Fibroblast of skin of left biceps (primary cell): Measurements from ENCODE around the gene ZNF711.
A peak's percentile ranks its signal among the peaks of the same experiment; 100 is the strongest.
"Not testable (repeated sequence)": the region's sequence is repeated elsewhere in the genome, so short reads cannot be mapped to it uniquely, and the experiment has no call there.

Source experiments
- DNase-seq, 2 experiments: peaks; one replicate each; pipeline ENCODE4 v3.0.0-alpha.2; 2013; ENCODE audit warnings: low read depth in 2 of 2

ZNF711 gene

DNA sequence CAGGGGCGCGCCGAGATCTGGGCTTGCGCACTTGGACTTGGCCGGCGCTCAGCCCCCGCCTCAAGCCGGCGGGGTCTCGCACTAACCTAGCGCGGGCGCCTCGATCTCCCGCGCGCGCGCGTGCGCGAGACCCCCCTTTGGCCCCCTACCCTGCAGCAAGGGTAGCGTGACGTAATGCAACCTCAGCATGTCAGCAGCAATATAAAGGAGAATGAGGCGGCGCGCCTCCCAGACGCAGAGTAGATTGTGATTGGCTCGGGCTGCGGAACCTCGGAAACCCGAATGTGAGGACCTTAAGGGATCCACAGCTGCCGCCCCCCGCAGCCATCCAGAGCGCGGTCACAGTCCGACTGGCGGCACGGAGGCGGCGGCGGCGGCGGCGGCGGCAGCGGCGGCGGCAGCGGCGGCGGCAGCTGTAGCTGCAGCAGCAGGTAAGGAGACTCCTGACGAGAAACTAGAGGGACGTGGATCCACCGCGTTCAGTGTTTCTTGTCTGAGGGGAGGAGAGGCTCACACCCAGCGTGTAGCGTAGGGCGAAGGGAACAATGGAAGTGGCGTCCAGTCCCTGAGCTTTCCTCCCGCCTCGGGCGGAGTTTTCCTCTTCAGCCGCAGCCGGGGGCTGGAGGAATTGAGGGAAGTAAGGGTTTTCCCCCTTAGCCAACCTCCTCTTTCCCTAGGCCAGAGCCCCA lies at the start of gene ZNF711, which contains the start of gene SATL1:
TSS of gene ZNF711 (plus strand) at position 231 of the 689 bp plus-strand sequence. CDS start 3,582 bp downstream, outside the sequence.
TSS of gene SATL1 (minus strand) at position 19 of the 689 bp plus-strand sequence. CDS start 134,811 bp downstream, outside the sequence.
- peak; percentile 38 to 45 for DNase-seq

DNA sequence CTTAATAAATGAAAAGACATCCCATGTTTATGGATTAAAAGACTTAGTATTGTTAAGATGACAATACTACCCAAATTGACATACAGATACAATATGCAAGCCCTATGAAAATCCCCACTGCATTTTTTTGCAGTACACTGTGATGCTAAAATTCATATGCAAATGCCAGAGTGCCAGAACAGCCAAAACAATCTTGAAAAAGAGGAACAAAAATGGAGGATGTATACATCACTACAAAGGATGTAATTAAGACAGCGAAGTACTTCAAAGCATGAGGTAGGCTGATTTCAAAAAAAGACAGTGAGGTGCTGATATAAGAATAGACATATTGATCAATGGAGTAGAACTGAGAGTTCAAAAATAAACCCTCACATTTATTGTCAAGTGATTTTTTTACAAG lies 47.5 kb upstream of the ZNF711 start:
- DNase-seq = no peak

DNA sequence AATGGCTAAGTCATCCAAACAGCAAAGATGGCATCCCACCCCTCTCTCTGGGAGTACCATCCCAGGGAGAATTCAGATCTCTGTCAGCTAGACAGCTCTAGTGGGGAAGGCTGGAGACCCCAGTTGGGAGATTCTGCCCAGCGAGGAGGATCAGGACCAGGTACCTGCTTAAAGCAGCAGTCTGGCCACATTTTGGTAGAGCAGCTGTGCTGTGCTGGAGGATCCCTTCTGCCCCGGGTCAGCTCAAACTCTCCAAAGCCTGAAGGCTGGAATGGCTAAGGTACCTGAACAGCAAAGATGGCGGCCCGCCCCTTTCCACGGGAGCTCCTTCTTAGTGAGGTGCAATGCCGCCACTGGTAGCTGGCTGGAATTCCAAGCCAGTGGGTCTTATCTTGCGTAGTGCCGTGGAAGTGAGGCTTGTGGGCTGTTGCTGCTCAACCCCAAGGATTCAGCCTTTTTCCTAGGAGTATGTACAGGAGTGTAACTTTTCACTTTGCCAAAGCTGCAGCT lies 40.3 kb upstream of the ZNF711 start:
- DNase-seq = no peak

DNA sequence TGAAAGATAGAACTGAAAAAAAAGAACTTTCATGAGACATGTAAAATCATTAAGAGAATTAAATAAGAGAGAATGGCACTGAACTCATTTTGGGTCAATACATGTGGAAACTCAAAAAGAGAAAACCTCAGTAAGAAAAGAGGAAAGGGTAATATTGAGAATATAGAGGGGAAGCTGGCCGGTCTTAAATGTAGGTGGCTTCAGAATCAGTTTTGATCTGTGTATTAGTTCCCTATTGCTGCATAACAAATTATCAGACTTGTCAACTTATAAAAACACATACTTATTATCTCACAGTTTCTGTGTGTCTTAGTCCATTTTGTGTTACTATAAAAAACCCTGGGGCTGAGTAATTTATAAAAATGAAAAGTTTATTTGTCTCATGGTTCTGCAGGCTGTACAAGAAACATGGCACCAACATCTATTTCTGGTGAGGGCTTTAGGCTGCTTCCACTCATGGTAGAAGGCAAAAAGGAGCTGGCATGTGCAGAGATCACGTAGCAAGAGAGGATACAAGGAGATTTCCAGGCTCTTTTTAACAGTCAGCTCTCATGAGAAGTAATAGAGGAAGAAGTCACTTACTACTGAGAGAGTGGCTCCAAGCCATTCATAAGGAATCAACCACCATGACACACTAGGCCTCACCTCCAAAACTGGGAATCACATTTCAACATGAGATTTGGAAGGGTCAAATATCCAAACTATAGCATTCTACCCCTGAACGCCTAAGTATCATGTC lies 29.8 kb upstream of the ZNF711 start:
- DNase-seq = no peak

DNA sequence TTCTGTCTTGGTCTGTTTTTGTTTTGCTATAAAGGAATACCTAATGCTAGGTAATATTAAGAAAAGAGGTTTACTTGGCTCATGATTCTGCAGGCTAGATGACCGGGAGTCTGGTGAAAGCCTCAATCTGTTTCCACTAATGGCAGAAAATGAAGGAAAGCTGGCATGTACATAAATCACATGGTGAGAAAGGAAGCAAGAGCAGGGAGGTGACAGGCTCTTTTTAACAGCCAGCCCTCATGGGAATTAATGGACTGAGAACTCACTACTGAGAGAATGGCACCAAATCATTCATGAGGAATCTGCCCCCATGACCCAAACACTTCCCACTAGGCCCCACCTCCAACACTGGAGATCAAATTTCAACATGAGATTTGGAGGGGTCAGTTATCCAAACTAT lies 27.8 kb upstream of the ZNF711 start:
- no peak for DNase-seq

DNA sequence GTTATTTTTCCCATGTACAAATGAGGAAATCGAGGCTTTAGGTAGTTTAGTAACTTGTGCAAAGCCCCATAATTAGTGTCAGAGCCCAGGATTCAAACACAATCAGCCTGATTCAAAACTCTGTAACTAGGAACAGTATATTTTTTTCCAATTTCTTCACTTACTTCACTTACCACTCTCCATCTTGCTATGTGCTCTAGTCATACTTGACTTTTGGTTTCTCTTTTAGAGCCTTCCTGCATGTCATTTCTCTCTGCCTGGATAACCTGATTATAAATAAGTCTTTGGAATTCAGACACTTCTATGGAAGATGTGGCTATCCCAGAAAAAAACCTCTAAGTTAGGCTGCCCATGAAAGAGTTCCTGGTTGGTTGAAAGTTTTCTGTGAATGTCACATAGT lies 22.4 kb upstream of the ZNF711 start:
- no peak for DNase-seq

DNA sequence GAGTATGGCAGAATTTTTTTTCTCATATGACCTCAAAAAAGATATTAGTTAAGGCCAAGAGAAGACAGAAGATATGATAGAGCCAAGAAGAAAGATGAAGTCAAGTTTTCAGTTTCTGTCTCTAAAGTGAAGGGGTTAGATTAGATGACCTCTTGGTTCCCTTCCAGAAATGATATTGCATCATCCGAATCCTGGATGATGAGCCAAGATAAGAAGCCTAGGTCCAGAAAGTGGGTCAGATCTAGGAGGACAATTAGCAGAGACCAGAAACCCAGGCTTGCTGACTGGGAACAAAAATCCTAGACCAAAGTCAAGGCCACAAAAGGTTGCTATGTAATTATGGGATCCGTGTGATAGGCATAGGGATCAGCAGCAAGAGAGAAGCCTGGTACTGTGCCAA lies 20.4 kb upstream of the ZNF711 start:
- DNase-seq = no peak

DNA sequence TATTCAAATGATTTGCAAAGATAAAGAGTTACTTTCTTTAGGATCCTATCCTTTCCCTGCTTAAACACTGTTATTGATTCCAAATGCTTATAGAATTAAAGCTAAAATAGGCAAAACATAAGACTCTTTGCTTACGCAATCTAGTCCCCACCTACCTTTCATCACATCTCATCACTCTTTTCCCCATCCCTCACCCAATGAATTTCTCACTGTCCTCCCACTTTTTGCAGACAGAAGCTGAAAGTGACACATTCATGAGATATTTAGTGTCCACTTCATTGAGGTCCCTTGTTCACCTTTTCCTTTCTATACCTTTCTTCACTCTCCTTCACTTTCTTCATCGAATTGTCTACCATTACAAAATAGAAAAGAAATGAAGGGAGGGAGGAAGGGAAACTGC lies 636 bp upstream of the ZNF711 start:
- no peak for DNase-seq

DNA sequence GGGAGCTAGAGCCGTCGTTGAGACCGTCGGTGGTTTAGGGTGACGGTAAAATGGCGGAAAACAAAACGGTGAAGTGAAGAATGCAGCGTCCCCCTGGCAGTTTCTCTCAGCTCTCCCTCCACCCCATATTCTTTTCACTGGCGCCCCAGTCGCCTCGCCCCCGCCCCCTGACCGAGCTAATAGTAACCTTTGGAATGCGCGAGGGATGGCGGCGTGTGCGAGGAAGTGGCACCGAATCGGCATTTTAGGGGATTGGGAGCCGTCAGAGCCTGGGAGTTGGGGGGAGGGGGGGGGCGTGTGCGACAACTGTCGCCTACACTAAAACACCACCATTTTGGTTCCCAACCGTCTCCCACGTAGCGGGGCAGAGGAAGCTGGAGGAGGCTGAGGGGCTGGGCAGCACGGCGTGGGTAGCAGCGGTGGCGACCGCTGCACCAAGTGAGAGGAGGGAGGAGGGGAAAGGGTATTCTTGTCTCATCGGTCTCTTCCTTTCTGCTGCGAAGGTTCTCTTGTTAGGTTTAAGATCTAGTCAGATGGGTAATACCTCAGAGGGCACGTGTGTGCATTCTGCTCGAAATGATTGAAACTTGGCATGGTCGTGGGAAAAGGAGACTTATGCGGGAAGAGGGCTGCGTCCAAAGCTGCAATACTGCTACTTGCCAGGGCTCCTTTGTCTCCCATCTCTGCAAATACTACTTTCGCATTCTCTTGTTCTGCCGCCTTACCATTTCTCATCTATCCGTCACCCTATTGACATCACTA lies 840 bp downstream of the ZNF711 start:
- no peak for DNase-seq

DNA sequence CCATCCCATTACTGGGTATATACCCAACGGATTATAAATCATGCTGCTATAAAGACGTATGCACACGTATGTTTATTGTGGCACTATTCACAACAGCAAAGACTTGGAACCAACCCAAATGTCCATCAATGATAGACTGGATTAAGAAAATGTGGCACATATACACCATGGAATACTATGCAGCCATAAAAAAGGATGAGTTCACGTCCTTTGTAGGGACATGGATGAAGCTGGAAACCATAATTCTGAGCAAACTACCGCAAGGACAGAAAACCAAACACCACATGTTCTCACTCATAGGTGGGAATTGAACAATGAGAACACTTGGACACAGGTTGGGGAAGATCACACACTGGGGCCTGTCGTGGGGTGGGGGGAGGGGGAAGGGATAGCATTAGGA lies 41.5 kb downstream of the ZNF711 start:
- DNase-seq = not testable (repeated sequence)

DNA sequence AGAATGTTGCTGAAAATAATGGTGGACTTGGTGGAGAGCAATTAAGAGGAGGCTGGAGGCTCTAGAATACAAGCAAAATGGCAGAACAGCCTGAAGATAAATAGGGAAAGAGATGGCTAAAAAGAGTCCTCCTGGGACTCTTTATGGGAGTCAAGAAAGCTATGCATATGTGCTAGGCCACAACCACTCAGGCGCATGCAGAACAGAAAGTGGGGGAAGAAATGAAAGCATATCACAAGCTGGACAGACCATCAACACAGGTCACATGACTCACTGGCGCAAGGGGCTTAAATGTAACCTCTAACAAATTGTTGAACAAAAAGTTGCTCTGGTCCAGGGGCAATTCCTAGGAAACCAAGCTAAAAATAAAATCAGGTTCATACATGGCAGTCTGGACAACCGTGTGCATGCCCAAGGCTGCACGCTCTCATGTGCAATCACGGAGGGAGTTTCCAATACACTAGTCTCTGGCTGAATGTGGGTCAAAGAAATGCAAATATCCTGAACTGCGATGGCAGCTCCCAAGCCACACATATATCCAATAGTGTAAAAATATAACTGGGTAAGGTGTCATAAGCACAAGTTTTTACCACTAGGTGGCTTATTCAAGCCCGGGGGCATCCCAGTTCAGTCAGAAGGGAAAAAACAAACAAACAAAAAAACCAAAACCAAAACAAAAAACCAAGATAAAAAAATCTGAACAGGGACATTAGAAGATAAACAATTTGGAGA lies 45.4 kb downstream of the ZNF711 start:
- DNase-seq = no peak

DNA sequence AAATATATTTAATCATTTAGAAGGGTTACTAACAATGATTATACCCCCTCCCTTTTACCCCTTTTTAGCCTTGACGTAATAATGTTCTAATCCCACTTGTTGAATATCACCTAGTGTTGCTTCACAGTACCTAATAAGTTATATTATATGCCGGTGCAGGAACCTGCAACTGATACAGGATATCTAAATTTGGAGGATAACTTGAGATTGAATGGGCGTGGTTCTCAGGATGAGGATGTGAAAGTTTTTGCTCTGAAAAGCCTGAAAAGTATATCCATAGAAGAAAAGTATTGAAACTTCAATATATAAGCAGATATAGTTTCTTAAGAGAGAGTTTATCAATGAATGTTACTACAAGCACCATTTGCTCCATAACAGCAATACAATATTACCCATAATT lies 59.8 kb downstream of the ZNF711 start:
- DNase-seq = no peak

DNA sequence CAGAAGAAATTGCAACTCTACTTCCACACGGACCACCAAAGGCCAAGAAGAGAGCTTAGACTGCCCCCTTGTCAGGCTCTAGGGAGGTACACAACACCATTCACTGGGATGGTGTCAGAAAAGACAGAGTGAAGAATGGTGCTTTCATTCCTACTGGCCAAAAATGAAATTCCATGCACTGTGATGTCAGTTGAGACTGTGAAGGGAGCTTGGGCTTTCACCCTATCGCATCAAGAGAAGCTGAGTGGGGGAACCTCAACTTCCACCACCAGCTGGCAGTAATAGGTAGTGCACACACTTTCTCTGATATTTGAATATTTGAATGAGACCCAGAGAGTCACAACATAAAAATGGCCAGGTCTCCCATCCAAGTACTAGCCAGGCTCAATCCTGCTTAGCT lies 65.9 kb downstream of the ZNF711 start:
- DNase-seq = no peak

DNA sequence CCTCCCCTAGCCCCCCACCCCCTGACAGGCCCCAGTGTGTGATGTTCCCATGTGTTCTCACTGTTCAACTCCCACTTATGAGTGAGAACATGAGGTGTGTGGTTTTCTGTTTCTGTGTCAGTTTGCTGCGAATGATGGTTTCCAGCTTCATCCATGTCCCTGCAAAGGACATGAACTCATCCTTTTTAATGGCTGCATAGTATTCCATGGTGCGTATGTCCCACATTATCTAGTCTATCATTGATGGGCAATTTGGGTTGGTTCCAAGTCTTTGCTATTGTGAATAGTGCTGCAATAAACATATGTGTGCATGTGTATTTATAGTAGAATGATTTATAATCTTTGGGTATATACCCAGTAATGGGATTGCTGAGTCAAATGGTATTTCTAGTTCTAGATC lies 67.6 kb downstream of the ZNF711 start:
- DNase-seq = not testable (repeated sequence)
